Stimulated activated CD4-positive, alpha-beta T cell treated with anti-CD3 and anti-CD28 coated beads, Interleukin-4, amount 100 ng/mL, for 1 hour (primary cell): ENCODE data around the gene DDC.
"Not testable (repeated sequence)": the region's sequence is repeated elsewhere in the genome, so short reads cannot be mapped to it uniquely, and the experiment has no call there.

Experiments
- DNase-seq: peaks from one replicate; pipeline ENCODE4 v3.0.0-alpha.2; 2020

The DDC gene

DNA sequence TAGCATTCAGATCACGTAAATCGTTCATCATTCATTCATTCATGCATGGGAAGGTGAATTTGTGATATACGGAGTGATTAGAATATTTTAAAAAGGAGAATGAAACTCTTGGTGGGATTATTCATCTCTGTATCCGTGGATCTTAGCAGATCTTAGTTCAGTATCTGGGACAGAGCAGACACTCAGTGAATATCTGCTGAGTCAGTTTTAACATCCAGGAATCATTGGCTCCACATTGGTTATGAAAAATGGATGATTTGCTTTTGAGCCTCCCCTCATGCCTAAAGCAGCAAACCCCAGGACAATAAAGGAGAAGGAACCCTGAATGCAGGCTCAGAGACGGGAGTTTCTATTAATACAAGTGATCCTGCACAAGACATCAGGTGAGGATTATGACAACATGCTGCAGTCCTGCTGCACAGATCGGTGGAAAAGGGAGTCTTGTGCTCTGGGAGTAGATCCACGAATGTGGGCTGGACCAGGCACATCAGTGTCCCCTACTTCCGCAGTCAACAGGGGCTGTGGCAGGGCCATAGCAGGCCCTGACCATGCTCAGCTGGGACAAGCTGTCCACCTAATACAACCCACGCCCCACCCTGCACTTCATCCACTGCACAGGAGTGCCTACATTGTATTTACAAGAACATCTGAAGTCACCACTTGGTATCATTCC lies 88.1 kb downstream of the DDC start:
- DNase-seq: no peak

- DNase-seq: no peak
Observed at GRCh38 chr7:50475340-50475739, 89.9 kb downstream of the DDC start.

GRCh38 chr7:50474382-50475160 lies 90.6 kb downstream of the DDC start:
- DNase-seq: no peak

GRCh38 chr7:50473531-50473930 lies 91.7 kb downstream of the DDC start:
- no peak for DNase-seq

- DNase-seq: no peak
Observed at GRCh38 chr7:50472427-50472826, 92.8 kb downstream of the DDC start.

GRCh38 chr7:50471970-50472369 lies 93.2 kb downstream of the DDC start:
- no peak for DNase-seq

DNA sequence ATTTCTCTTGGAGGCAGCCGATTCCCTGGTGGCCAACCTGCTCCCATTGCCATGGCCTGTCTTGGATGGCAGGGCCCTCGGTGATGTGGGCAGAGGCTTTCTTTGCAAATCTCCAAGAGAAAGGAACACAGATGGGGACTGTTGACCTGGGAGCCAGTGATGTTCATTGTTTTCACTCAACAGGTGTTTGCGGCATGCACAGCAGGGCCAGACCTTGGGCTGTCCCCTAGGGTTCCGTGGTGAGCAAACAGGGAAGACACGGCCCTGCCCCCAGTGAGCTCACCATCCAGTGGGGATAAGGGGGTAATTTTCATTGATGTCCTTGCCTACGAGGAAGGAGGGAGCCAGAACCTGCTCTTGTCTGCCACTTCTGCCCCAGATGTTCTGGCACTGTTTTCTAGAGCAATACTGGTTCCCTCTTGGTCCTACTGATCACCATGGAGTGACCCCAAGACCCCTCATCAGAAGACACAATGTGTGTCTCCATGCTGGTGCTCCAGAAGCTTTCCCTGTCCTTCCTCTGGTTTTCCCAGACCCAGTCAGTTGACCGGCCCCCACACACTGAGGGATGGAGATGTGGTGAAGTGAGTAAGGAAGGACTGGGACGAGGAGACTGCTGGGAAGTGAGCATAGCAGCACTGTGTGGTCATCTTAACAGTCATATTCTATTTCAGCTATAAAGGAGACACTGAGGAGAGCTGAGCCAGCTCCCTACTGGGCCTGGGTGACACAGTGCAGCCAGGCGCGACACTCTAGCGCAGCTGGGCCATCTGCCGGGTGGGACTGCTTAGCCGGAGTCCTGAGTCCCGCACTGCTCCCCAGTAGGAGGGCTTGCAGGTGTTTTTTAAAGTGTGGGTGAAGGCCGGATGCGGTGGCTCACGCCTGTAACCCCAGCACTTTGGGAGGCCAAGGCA lies 94.7 kb downstream of the DDC start:
- no peak for DNase-seq

GRCh38 chr7:50469181-50469580 lies 96.0 kb downstream of the DDC start:
- no peak for DNase-seq

DNA sequence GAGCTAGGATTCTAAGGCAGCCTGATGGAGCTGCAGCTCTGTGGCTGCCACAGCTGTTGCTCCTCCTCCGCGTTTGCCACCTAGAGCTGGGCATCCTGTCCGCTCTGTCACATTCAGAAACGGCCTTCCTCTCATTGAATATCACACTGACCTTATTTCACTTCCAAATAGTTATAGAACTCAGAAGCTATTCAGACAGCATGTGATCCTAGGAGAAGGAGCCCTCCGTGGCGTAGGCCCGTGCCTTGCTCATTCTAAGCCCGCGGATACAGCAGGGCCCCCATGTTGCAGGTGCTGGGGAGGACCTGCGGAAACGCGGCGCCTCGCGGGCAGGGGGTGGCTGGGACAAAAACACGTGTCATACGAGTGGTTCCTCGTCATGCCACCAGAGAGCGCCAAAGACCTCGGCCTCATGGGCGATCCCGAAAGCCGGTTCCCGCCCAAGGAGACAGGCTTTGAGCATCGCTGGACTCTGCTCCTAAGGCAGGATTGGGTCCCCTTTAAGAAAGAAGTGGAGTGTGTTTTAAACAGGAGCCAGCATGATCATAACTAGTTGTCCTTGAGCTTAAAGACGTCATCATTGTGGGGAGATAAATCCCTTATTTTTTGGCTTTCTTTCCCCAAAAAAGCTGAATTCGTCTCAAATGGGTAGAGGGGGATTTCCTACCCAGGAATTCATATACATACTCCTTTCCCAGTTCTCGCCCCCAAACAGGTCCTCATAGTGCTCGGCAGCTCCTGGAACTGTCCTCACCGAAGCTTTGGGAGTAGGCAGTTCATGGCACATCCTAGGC lies 97.2 kb downstream of the DDC start:
- peak; percentile 82 for DNase-seq

- no peak for DNase-seq
Observed at GRCh38 chr7:50466815-50467585, 98.2 kb downstream of the DDC start.

- DNase-seq: no peak
Observed at GRCh38 chr7:50463035-50463434, 102.2 kb downstream of the DDC start.

DNA sequence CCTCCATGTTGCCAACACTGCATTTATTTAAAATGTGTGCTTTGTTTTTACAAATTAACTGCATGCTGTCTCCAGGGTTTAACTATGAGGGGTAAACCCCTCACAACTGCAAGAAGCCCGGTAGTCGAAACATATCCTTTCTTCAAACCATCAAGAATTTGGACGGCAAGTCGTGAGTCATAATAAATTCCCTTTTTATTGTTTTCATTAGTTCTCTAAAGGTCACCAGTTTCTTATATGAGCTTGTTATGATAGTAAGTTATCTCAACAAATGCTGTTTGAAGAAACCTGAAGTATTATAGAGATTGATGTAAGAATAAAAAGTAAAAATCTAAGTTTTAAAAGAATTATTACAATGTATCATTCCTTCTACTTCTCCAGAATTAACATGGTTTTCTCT lies 102.8 kb downstream of the DDC start:
- DNase-seq: no peak

GRCh38 chr7:50461695-50462094 lies 103.5 kb downstream of the DDC start:
- DNase-seq: no peak

- not testable (repeated sequence) for DNase-seq
Observed at GRCh38 chr7:50459183-50459582, 106.0 kb downstream of the DDC start.

DNA sequence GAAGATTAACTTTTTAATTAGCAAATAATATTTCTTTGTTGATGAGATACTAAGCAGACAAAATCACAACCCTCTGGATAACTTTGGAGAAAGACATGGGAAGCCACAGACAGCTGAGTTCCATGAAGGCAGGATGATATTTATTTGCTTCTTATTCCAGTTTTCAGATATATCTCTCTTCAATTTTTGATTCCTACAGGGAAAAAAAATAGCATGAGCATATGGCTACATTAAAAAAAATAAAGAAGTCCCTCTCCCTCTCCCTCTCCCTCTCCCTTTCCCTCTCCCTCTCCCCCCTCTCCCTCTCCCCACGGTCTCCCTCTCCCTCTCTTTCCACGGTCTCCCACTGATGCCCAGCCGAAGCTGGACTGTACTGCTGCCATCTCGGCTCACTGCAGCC lies 106.6 kb downstream of the DDC start:
- DNase-seq: not testable (repeated sequence)

- DNase-seq: no peak
Observed at GRCh38 chr7:50456371-50457123, 108.7 kb downstream of the DDC start.

DNA sequence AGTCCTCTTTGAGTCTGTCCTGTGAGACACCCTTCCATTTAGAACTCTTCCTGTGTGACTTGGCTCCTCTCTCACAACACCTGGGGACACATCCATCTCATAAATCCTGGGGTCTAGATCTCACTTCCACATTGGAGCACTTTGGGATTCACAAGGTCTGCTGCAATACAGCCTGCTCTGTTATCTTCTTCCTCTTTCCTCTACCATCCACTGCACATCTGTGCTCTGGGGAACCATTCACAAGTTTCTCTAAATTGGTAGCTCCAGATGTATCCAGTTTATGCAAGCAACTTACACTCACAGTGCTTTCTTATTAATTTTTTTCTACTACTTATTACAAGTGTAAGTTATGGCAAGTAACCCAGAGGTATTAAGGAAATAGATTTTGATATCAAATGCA lies 109.5 kb downstream of the DDC start:
- DNase-seq: no peak

DNA sequence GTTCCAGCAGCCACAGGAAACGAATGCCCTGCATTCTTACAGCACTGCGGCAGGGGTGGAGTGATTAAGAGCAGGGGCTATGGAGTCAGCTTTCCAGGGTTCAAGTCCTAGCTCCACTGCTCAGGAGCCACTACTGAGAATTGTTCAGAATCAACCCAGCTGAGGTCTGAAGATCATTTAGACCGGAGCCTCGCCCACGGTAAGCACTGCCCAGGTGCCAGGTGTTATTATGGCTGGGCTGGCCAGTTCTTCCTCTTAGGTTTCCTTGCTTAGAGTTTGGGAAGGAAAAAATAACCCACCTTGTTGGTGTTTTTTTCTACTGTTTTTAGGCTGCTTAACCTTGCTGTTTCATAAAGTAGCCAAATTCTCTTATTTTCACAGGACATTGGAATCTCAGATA lies 110.2 kb downstream of the DDC start:
- DNase-seq: no peak

DNA sequence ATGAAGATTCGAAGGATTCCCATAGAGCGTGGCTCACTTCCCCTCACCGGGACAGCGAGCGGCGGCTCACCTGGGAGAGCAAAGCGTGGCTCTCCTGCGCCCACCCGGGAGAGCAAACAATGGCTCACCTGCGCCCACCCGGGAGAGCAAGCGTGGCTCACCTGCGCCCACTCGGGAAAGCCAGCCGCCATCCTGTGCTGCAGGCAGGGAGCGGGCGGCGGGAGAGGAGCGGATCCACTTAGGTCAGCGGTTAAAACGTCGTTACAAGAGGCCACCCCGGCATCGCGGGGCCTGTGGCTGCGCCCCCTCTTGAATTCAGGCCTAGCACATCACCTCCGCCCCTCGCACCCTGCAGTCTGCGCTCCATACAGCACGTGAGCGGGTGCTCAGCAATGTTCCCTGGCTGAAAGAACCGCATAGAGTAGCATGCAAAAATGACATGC lies 114.6 kb downstream of the DDC start:
- DNase-seq: peak; percentile 22

DNA sequence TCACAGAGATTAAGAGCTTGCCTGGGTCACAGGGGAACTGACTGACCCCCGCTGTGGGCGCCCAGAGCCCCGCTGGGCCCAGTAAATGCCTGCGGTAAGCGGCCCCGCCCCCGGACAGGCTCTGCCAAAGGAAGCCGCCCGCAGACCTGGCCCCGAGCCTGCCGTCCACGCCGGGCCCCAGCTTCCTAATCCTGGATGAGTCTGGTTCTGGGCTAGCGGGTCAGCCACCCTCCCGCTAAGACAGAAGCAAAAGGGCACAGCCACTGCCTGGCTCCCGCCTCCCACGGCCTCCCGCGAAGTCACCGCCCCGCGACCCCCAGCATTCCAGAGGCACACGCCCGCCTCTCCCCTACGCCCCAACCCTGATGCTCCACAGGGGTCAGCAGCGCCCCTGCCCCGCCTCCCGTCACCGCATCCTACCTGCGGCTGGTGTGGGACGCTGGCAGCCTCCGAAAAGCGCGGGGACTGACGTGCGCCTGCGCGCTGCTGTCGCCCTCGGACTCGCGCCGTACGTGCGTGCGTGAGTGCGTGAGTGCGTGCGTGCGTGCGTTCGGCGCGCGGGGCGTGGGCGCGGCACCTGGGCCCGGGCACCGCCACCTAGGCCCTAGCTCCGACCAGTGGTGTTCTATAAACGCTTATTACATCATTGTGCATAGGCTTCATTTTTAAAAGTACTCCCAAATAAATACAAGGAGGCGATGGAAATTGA lies 115.2 kb downstream of the DDC start, which contains the start of gene FIGNL1:
FIGNL1 (minus strand) TSS at position 470 of the 709 bp plus-strand sequence. CDS start 3,063 bp downstream, outside the sequence.
- DNase-seq: peak; percentile 87
